Smooth muscle cell (in vitro differentiated cells): ENCODE measurements around the gene UROD. TPM values are rescaled to one million over a fixed set of nuclear protein-coding genes. Genes with fewer than 3 reads are reported as not detected.
A peak's percentile ranks its signal among the peaks of the same experiment; 100 is the strongest.

Experiments used
- DNase-seq: peaks from one replicate; lab custom pipeline; 2025; ENCODE audit not compliant: unreplicated experiment; lab: John Stamatoyannopoulos, UW
- H2AFZ ChIP-seq: fragments of 200-600 bp; sonication (generic); 2 replicates; pipeline ENCODE4 v1.6.0; 2016; ENCODE audit warnings: antibody characterized with exemption, low read depth, mild to moderate bottlenecking
- H3F3A ChIP-seq: fragments of 200-600 bp; sonication (generic); 2 replicates; pipeline ENCODE4 v1.6.0; 2017; ENCODE audit warnings: antibody characterized with exemption, low read depth
- H3K27ac ChIP-seq: fragments of 200-600 bp; sonication (generic); 2 replicates; pipeline ENCODE4 v1.5.1; 2016; ENCODE audit warnings: low read depth, mild to moderate bottlenecking
- H3K27me3 ChIP-seq: fragments of 200-600 bp; sonication (generic); 2 replicates; pipeline ENCODE4 v1.6.1; 2016; ENCODE audit warnings: low read depth, mild to moderate bottlenecking
- H3K36me3 ChIP-seq: fragments of 200-600 bp; sonication (generic); 2 replicates; pipeline ENCODE4 v1.5.1; 2016; ENCODE audit warnings: low read depth
- H3K4me1 ChIP-seq: fragments of 200-600 bp; sonication (generic); 2 replicates; pipeline ENCODE4 v1.5.1; 2016; ENCODE audit warnings: low read depth
- H3K4me2 ChIP-seq: fragments of 200-600 bp; sonication (generic); 2 replicates; pipeline ENCODE4 v1.6.0; 2016; ENCODE audit warnings: mild to moderate bottlenecking
- H3K4me3 ChIP-seq: fragments of 200-600 bp; sonication (generic); 2 replicates; pipeline ENCODE4 v1.5.1; 2016; ENCODE audit warnings: mild to moderate bottlenecking
- H3K79me2 ChIP-seq: fragments of 200-600 bp; sonication (generic); 2 replicates; pipeline ENCODE4 v1.6.0; 2016; ENCODE audit warnings: low read depth, mild to moderate bottlenecking
- H3K9ac ChIP-seq: fragments of 200-600 bp; sonication (generic); 2 replicates; pipeline ENCODE4 v1.6.0; 2016; ENCODE audit warnings: low read depth
- H3K9me3 ChIP-seq: fragments of 200-600 bp; sonication (generic); replicated peaks from 2 replicates; pipeline ENCODE4 v1.5.1; 2016; ENCODE audit warnings: low read depth
- H4K20me1 ChIP-seq: fragments of 200-600 bp; sonication (generic); 2 replicates; pipeline ENCODE4 v1.6.0; 2016; ENCODE audit warnings: low read depth
- WGBS: methylation state at CpG from one replicate; pipeline ENCODE4 v1.1.7; 2016; ENCODE audit warnings: low lambda C conversion rate; 5-methylcytosine and 5-hydroxymethylcytosine counted together
- polyA plus RNA-seq: library from polyadenylated mRNA; unstranded; fragments of >200 nt; fragmentation: Nextera tagmentation; extraction: Ambion mirVana; gene quantifications from 2 replicates; pipeline ENCODE4 v1.2.1, GENCODE V29; 2016
- total RNA-seq: library from RNA; depleted of rRNA; stranded (reverse); fragments of >200 nt; gene quantifications from 2 replicates; pipeline ENCODE4 v1.2.3, GENCODE V29; 2014
- TF ChIP-seq, protein P1 (sequence below): fragments of 200-600 bp; sonication (generic); IDR thresholded peaks from 2 replicates; pipeline ENCODE4 v1.5.1; 2017; ENCODE audit warnings: borderline replicate concordance, mild to moderate bottlenecking, antibody characterized with exemption; ENCODE audit not compliant: insufficient read depth, poor library complexity, severe bottlenecking

Gene UROD
- total RNA-seq (53.7 and 82.4 TPM in 2 replicates), polyA plus RNA-seq (122 and 123 TPM in 2 replicates)

DNA sequence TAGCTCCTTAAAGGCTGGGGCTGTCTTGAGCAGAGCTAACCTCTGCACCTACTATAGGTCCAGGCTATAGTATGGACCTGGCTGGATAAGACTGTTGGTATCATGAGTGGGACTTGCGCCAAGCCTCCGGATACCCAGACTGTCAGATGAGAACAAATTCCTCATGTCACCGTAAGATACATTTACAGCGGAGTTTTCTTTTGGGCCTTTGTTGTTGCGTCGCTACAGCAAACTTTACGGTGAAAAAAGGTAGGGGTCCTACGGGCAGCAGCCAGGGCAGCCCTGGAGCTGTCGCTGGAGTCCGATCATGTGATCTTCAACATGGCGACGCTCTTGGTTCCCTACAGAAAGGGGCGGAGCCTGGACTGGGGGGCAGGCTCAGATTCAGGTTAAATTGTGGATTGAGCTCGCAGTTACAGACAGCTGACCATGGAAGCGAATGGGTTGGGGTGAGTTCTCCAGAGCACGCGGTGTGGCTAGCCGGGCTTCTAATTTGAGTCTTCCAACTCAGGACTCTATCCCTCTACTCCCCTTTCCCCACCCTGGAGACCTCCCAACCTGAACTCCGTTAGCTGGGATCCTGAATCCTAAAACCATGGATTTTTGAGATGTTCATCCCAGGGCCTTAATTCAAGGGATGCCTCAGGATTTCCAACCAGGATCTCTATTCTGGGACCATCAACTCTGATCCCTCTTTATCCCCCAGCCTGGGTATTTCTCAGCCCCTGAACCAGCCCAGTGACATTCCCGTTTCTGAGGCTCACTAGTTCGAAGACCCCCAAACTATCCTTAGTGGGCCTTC lies at the start of gene UROD:
UROD (plus strand) TSS at position 418 of the 802 bp plus-strand sequence; CDS start at position 430, 12 bp downstream.
- H3K4me2 ChIP-seq = peak within 1 kb of the TSS; percentile 99
- H3K4me1 ChIP-seq = peaks cover 17% of the 10 kb centered on the region
- peak within 1 kb of the TSS; percentile 98 for H2AFZ ChIP-seq
- no peaks in the 10 kb centered on the region for H3K36me3 ChIP-seq
- WGBS = 6% methylated on average over 21 of the region's 21 CpGs
- peak within 1 kb of the TSS; percentile 54 for H3K27ac ChIP-seq
- H3K9ac ChIP-seq = peak within 1 kb of the TSS; percentile 72
- peak within 1 kb of the TSS; percentile 88 for H3K4me3 ChIP-seq
- peaks cover 6% of the 10 kb centered on the region for H4K20me1 ChIP-seq
- no peaks in the 10 kb centered on the region for H3K27me3 ChIP-seq
- DNase-seq = peak; percentile 37
- TF ChIP-seq, protein P1, sequence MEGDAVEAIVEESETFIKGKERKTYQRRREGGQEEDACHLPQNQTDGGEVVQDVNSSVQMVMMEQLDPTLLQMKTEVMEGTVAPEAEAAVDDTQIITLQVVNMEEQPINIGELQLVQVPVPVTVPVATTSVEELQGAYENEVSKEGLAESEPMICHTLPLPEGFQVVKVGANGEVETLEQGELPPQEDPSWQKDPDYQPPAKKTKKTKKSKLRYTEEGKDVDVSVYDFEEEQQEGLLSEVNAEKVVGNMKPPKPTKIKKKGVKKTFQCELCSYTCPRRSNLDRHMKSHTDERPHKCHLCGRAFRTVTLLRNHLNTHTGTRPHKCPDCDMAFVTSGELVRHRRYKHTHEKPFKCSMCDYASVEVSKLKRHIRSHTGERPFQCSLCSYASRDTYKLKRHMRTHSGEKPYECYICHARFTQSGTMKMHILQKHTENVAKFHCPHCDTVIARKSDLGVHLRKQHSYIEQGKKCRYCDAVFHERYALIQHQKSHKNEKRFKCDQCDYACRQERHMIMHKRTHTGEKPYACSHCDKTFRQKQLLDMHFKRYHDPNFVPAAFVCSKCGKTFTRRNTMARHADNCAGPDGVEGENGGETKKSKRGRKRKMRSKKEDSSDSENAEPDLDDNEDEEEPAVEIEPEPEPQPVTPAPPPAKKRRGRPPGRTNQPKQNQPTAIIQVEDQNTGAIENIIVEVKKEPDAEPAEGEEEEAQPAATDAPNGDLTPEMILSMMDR = no peak
- no peaks in the 10 kb centered on the region for H3F3A ChIP-seq
- peaks cover 10% of the 10 kb centered on the region for H3K79me2 ChIP-seq
- no peaks in the 10 kb centered on the region for H3K9me3 ChIP-seq

DNA sequence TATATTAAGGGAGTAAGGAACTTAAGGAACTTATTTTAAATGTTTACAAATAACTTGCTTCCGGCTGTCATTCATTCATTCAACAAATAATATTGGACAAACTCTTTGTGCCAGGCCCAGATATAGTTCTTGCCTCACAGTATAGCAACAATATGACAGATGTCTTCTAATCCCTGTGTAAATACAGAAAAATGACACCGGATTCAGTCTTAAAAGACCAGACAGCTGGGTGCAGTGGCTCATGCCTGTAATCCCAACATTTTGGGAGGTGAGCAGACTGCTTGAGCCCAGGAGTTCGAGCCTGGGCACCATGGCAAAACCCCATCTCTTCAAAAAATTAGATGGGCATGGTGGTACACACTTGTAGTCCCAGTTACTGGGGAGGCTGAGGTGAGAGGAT lies 49.3 kb upstream of the UROD start:
- Histone ChIP-seq H3K4me1 (no peaks in the 10 kb centered on the region), H2AFZ (no peak overlapping the region), H3K4me2 (no peak overlapping the region), H3K4me3 (no peak overlapping the region), H3K79me2 (no peaks in the 10 kb centered on the region), H4K20me1 (no peaks in the 10 kb centered on the region), H3K36me3 (no peaks in the 10 kb centered on the region), H3K27ac (no peak overlapping the region), H3K9me3 (no peaks in the 10 kb centered on the region), H3K27me3 (no peaks in the 10 kb centered on the region), H3K9ac (no peak overlapping the region), H3F3A (no peaks in the 10 kb centered on the region)
- TF ChIP-seq, protein P1 = no peak
- 97% methylated on average over 3 of the region's 3 CpGs for WGBS
- no peak for DNase-seq

DNA sequence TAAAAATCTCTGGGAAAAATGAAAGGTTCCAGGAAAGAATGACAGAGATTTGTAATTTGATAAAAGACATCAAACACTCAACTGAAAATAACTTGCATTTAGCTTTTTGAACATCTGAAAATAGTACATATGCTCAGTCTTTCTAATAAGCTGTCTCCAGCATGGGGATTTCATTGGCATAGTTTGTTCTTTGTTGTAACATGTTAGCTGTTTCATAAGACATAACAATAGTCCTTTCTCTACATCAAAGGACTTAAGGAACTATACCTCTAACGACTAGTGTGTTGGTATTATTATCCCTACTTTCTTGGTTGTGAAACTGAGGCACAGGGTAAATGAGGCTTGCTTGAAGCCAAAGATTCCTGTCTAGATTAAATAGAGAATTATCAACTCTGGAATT lies 47.7 kb upstream of the UROD start:
- no peaks in the 10 kb centered on the region for H3K9me3 ChIP-seq
- no peaks in the 10 kb centered on the region for H3F3A ChIP-seq
- TF ChIP-seq, protein P1 = no peak
- no peaks in the 10 kb centered on the region for H4K20me1 ChIP-seq
- no peak overlapping the region for H3K27ac ChIP-seq
- WGBS = 82% methylated on average over 1 of the region's 1 CpG
- H3K4me1 ChIP-seq = no peaks in the 10 kb centered on the region
- H3K4me3 ChIP-seq = no peak overlapping the region
- no peaks in the 10 kb centered on the region for H3K27me3 ChIP-seq
- no peak overlapping the region for H3K4me2 ChIP-seq
- no peak overlapping the region for H2AFZ ChIP-seq
- no peaks in the 10 kb centered on the region for H3K36me3 ChIP-seq
- no peaks in the 10 kb centered on the region for H3K79me2 ChIP-seq
- DNase-seq = no peak
- H3K9ac ChIP-seq = no peak overlapping the region

DNA sequence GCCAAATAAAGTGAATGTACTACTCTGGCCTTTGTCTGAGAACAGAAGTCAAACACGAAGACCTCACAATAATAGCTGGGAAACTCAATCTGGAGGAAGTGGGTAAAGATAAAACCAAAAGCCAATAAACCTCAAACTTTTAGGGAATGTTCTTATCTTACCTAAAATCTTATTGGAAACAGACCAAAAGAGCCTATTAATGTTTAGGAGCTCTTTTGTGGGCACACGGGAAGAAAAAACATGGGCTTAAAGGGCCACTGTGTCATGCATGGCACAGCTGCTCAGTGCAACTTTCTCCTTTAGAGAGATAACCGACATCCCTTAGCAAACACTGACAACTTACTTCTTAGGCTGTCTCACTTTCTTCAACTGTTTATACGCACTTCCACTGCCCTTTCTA lies 41.7 kb upstream of the UROD start:
- TF ChIP-seq, protein P1 = no peak
- Histone ChIP-seq H3F3A (no peaks in the 10 kb centered on the region), H3K4me2 (peak overlapping the region; percentile 55), H3K4me3 (no peak overlapping the region), H4K20me1 (peaks cover 4% of the 10 kb centered on the region), H3K4me1 (no peaks in the 10 kb centered on the region), H3K79me2 (no peaks in the 10 kb centered on the region), H3K9me3 (no peaks in the 10 kb centered on the region), H3K9ac (no peak overlapping the region), H3K27ac (peak overlapping the region; percentile 25), H3K36me3 (no peaks in the 10 kb centered on the region), H2AFZ (no peak overlapping the region), H3K27me3 (no peaks in the 10 kb centered on the region)
- 26% methylated on average over 4 of the region's 4 CpGs for WGBS
- DNase-seq = no peak
